ENCODE data around the gene BMERB1. TPM values are rescaled to one million over a fixed set of nuclear protein-coding genes. Genes with fewer than 3 reads are reported as not detected.

BMERB1 gene
- total RNA-seq, 2 donors from 2014 or later, result 55.0 to 55.3 TPM

DNA sequence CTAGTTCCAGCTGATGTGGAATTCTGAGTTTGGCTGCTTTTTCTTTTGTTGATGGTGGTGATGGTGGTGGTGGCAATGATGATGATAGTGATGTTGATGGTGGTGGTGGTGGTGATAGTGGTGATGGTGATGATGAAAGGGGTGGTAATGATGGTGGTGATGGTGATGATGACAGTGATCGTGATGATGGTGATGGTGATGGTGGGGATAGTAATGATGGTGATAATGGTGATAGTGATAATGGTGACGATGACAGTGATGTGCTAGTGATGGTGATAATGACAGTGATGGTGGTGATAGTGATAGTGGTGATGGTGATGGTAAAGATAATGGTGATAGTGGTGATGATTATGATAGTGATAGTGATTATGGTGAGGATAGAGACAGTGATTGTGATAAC is 61.5 kb downstream of the BMERB1 start:
- no peaks in the 10 kb centered on the region for H3K27me3 ChIP-seq
- no peak overlapping the region for H3K4me3 ChIP-seq
- no peak for DNase-seq (ENCODE audit: low spot score)
- H3K27ac ChIP-seq, result no peak overlapping the region
- H3K4me1 ChIP-seq, result peaks cover 0 to 13% of the 10 kb centered on the region in 2 donors
- TF ChIP-seq, protein P1, sequence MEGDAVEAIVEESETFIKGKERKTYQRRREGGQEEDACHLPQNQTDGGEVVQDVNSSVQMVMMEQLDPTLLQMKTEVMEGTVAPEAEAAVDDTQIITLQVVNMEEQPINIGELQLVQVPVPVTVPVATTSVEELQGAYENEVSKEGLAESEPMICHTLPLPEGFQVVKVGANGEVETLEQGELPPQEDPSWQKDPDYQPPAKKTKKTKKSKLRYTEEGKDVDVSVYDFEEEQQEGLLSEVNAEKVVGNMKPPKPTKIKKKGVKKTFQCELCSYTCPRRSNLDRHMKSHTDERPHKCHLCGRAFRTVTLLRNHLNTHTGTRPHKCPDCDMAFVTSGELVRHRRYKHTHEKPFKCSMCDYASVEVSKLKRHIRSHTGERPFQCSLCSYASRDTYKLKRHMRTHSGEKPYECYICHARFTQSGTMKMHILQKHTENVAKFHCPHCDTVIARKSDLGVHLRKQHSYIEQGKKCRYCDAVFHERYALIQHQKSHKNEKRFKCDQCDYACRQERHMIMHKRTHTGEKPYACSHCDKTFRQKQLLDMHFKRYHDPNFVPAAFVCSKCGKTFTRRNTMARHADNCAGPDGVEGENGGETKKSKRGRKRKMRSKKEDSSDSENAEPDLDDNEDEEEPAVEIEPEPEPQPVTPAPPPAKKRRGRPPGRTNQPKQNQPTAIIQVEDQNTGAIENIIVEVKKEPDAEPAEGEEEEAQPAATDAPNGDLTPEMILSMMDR (IDR thresholded peaks at IDR 0.05), result no peak
- no peaks in the 10 kb centered on the region for H3K36me3 ChIP-seq
- no peaks in the 10 kb centered on the region for H3K9me3 ChIP-seq

DNA sequence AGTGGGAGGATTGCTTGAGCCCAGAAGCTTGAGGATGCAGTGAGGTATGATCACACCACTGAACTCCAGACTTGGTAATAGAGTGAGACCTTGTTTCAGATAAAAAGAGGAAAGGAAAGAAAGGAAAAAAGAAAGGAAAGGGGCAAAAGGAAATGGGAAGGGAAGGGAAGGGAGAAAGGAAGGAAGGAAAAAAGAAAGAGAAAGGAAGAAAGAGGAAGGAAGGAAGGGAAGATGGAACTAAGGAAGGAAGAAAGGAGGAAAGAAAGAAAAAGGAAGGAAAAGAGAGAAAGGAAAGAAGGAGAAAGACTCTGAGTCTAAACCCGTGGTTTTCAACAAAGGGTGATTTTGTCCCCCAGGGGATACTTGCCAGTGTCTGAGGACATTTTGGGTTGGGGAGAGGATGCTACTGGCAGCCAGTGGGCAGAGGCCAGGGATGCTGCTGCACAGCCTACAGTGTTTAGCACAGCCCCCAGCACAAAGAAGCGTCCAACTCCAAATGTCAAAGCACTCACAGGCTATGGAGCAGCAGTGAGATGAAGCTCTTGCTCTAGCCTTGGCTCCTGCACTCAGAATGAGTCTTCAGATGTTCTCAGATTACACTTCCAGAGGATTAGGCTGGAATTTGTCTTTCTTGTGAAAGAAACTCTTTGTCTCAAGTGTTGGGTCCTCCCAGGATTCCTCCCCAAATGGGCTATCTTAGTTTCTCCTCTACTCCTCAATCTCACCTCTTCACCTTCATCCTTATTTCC is 64.2 kb downstream of the BMERB1 start:
- DNase-seq (ENCODE audit: low spot score), result no peak
- no peaks in the 10 kb centered on the region for H3K36me3 ChIP-seq
- no peaks in the 10 kb centered on the region for H3K27me3 ChIP-seq
- TF ChIP-seq, protein P1 (IDR thresholded peaks at IDR 0.05), result no peak
- peaks cover 0 to 10% of the 10 kb centered on the region in 2 donors for H3K4me1 ChIP-seq
- no peak overlapping the region for H3K27ac ChIP-seq
- H3K9me3 ChIP-seq, result no peaks in the 10 kb centered on the region
- H3K4me3 ChIP-seq, result no peak overlapping the region

DNA sequence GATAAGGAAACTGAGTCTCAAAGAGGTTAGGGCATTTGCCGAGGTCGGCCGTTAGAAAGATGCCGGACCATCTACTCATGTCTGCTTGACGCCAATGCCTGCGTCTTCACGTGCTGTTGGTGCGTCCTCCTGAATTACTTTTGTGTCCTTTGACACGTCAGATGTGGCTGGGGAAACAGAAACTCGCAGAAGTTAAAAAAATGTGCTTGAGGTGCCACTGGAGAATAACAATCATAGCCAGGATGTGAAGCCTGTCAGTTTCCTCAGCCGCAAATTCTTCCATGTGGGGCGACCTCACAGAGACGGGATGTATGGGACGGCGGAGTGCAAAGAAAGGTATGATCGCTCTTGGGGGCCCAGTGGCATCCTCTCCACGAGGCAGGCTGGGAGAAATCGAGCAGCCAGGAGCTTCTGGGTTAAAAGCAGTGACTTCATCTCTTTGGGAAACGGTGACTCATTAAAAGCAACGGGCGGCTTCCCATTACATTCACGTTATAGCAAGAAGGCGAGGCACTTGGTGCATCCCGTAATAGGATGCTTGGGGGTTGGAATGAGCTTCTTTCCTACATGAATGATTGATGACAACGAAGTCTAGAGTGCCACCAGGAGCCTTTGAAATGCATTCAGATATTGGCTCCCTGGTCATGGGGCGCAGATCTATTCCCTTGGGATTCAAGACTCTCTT is 67.8 kb downstream of the BMERB1 start:
- Histone ChIP-seq H3K36me3 (no peaks in the 10 kb centered on the region), H3K4me1 (peaks cover 0 to 8% of the 10 kb centered on the region in 2 donors), H3K4me3 (no peak overlapping the region), H3K27me3 (no peaks in the 10 kb centered on the region), H3K27ac (no peak overlapping the region), H3K9me3 (no peaks in the 10 kb centered on the region)
- no peak for DNase-seq (ENCODE audit: low spot score)
- TF ChIP-seq, protein P1 (IDR thresholded peaks at IDR 0.05), result no peak

DNA sequence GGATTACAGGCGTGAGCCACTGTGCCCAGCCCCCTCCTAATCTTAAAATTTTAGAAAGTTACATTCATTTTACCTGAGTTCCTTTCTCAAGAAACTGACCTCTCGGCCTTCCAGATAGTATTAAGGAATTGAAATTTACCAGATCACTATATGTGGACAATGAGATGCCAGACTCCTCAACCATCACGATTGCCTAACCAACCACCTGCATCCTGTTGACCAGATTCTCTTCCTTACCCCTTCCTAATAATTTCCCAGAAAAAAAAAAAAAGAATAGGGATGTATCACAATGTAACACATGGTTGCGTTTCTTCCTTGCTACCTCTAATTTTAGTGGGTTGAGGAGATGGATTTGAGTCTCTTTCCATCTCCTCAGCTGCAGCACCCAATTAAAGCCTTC is 72.1 kb downstream of the BMERB1 start:
- H3K4me1 ChIP-seq, result peaks cover 0 to 9% of the 10 kb centered on the region in 2 donors
- no peak overlapping the region for H3K27ac ChIP-seq
- no peaks in the 10 kb centered on the region for H3K9me3 ChIP-seq
- no peaks in the 10 kb centered on the region for H3K27me3 ChIP-seq
- no peak for DNase-seq (ENCODE audit: low spot score)
- no peak overlapping the region for H3K4me3 ChIP-seq
- no peaks in the 10 kb centered on the region for H3K36me3 ChIP-seq
- TF ChIP-seq, protein P1 (IDR thresholded peaks at IDR 0.05), result no peak

DNA sequence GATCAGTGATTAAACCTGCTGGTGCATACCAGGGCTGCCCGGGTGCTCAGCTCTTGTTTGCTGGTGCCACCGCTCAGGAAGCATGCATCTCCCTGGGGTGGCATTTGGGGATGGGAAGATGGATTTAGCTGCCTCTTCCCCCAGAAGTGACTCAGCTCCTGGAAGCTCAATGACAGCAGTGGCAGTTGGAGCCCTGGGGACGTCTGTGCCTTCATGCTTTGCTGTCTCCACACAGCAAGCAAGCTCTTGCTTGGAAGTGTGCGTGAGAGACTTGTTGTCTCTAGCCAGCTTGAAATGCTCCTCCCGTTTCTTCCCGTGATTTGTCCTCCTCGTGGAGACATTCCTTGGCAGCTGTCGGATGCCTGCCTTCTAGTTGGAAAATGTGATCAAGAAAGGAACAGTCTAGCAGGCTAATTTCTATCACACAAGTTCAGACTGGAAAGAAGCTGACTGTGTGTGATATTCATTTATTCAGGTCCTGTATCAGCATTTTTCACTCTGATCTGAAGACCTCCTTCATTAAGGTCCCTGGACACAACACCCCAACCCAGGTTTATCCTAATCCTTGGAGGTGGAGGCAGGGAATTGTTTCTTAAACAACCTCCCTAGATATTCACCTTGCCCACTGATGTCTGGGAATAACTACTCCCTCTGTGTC is 73.0 kb downstream of the BMERB1 start:
- no peak overlapping the region for H3K4me3 ChIP-seq
- TF ChIP-seq, protein P1 (IDR thresholded peaks at IDR 0.05), result no peak
- H3K4me1 ChIP-seq, result peaks cover 0 to 9% of the 10 kb centered on the region in 2 donors
- no peak overlapping the region for H3K27ac ChIP-seq
- DNase-seq (ENCODE audit: low spot score), result peak; percentile 79
- H3K27me3 ChIP-seq, result no peaks in the 10 kb centered on the region
- H3K9me3 ChIP-seq, result no peaks in the 10 kb centered on the region
- no peaks in the 10 kb centered on the region for H3K36me3 ChIP-seq
